ENCODE measurements around the gene MKLN1. TPM values are rescaled to one million over a fixed set of nuclear protein-coding genes. Genes with fewer than 3 reads are reported as not detected.

Gene MKLN1
- total and polyA plus RNA-seq, 2 of the 13 experiments (the other 11 are each of a cell fraction or from before 2014, with no cell fraction given): 33.6 to 43.5 TPM

DNA sequence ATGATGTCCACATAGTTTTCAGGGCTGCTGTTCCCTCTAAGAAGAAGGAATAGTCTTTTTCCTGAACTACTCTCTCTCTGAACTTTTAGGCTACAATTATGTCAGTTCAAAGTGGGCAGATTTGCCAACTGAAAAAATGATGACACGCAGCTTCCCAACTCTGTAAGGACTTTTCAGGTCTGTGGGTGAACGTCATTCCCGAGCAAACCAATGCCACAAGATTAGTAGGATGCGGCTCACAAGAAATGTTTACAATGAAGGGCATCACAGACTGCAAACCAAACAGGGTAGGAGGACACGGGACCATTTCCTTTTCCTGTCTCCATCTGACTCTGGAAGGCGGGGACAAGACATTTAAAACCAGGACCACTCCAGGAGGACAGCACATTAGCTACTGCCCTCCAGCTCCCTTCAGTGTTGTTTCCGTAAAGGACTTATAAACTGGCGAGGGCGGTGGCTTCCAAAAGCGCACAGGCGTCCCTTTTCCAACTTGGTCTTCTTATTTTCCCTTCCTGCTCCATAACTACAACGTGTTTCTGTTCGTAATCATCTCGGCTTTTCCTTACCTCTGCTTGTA, 539 bp upstream of the MKLN1 start (continued):
- TF ChIP-seq, protein P1, sequence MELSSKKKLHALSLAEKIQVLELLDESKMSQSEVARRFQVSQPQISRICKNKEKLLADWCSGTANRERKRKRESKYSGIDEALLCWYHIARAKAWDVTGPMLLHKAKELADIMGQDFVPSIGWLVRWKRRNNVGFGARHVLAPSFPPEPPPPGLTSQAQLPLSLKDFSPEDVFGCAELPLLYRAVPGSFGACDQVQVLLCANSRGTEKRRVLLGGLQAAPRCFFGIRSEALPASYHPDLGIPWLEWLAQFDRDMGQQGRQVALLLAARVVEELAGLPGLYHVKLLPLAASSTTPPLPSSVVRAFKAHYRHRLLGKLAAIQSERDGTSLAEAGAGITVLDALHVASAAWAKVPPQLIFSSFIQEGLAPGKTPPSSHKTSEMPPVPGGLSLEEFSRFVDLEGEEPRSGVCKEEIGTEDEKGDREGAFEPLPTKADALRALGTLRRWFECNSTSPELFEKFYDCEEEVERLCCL (CRISPR knock-in tag; IDR thresholded peaks at IDR 0.05; ENCODE audit: borderline replicate concordance): no peak
- no peak for TF ChIP-seq TSC22D2 (CRISPR knock-in tag; IDR thresholded peaks at IDR 0.05; ENCODE audit: borderline replicate concordance)
- no peak for TF ChIP-seq ZNF749 (CRISPR knock-in tag; IDR thresholded peaks at IDR 0.05; ENCODE audit: borderline replicate concordance)
- no peak for TF ChIP-seq ATF7 (IDR thresholded peaks at IDR 0.05)
- TF ChIP-seq ATF7 (CRISPR knock-in tag; IDR thresholded peaks at IDR 0.05): no peak
- TF ChIP-seq PITX1 (CRISPR knock-in tag; IDR thresholded peaks at IDR 0.05): no peak
- no peak for TF ChIP-seq USF2 (IDR thresholded peaks at IDR 0.05; ENCODE audit: low read depth, low read length)
- TF ChIP-seq USF2 (CRISPR knock-in tag; IDR thresholded peaks at IDR 0.05; ENCODE audit: borderline replicate concordance): no peak
- no peak for TF ChIP-seq SNRNP70 (IDR thresholded peaks at IDR 0.05; ENCODE audit: low read depth, low read length)
- TF ChIP-seq ZNF605 (CRISPR knock-in tag; IDR thresholded peaks at IDR 0.05): no peak
- no peak for TF ChIP-seq ZBTB26 (CRISPR knock-in tag; IDR thresholded peaks at IDR 0.05; ENCODE audit: borderline replicate concordance)
- no peak for TF ChIP-seq ZNF761 (CRISPR knock-in tag; conservative IDR thresholded peaks at IDR 0.05)
- TF ChIP-seq ZSCAN5A (CRISPR knock-in tag; IDR thresholded peaks at IDR 0.05; ENCODE audit: borderline replicate concordance): 0 out of 2 replicates have a peak, but pooled peaks have one; percentile 70
- no peak for TF ChIP-seq ZNF557 (CRISPR knock-in tag; IDR thresholded peaks at IDR 0.05)
- TF ChIP-seq ZNF354B (CRISPR knock-in tag; IDR thresholded peaks at IDR 0.05): 0 out of 2 replicates have a peak, but pooled peaks have one; percentile 26
- TF ChIP-seq PHF20 (CRISPR knock-in tag; IDR thresholded peaks at IDR 0.05): no peak
- no peak for TF ChIP-seq HCFC1 (IDR thresholded peaks at IDR 0.05; ENCODE audit: low read depth, low read length)
- TF ChIP-seq AGO2 (optimal IDR thresholded peaks at IDR 0.05; ENCODE audit: low read depth, low read length): no peak
- TF ChIP-seq ZNF75D (CRISPR knock-in tag; IDR thresholded peaks at IDR 0.05; ENCODE audit: borderline replicate concordance): no peak
- TF ChIP-seq, protein P2, sequence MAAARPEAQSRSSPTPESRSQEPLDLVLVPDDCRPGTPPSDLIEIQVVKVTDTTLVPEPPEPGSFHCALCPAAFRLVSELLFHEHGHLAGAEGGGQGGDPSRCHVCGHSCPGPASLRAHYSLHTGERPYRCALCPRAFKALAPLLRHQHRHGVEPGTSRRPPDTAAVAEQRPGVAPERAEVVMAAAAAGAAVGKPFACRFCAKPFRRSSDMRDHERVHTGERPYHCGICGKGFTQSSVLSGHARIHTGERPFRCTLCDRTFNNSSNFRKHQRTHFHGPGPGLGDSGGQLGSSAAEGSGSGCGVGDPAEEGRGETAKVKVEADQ (CRISPR knock-in tag; IDR thresholded peaks at IDR 0.05; ENCODE audit: borderline replicate concordance): 0 out of 2 replicates have a peak, but pooled peaks have one; percentile 26
- 0 out of 4 replicates have a peak, but pooled peaks of 1 of the 2 experiments have one; percentile 5 for TF ChIP-seq MAFK (conservative IDR thresholded peaks at IDR 0.05 in 1 of 2, IDR thresholded peaks at IDR 0.05 in 1 of 2; ENCODE audit: low read length in 2 of 2)
- TF ChIP-seq ZNF264 (CRISPR knock-in tag; IDR thresholded peaks at IDR 0.05): peak; percentile 80; the same call in 1 of the 2 replicates
- no peak for TF ChIP-seq RBM22 (optimal IDR thresholded peaks at IDR 0.05; ENCODE audit: low read length)
- no peak for TF ChIP-seq ZNF292 (CRISPR knock-in tag; IDR thresholded peaks at IDR 0.05; ENCODE audit: borderline replicate concordance, low read depth)

Measured in HepG2 (cell line).